Stimulated activated naive CD4-positive, alpha-beta T cell treated with Interleukin-2 at 50 U/mL for 16 hours (primary cell): Measurements from ENCODE around the gene DIP2A.

ENCODE experiments used
- DNase-seq: peaks from one replicate; lab custom pipeline; 2025; lab: John Stamatoyannopoulos, UW

DIP2A gene, protein sequence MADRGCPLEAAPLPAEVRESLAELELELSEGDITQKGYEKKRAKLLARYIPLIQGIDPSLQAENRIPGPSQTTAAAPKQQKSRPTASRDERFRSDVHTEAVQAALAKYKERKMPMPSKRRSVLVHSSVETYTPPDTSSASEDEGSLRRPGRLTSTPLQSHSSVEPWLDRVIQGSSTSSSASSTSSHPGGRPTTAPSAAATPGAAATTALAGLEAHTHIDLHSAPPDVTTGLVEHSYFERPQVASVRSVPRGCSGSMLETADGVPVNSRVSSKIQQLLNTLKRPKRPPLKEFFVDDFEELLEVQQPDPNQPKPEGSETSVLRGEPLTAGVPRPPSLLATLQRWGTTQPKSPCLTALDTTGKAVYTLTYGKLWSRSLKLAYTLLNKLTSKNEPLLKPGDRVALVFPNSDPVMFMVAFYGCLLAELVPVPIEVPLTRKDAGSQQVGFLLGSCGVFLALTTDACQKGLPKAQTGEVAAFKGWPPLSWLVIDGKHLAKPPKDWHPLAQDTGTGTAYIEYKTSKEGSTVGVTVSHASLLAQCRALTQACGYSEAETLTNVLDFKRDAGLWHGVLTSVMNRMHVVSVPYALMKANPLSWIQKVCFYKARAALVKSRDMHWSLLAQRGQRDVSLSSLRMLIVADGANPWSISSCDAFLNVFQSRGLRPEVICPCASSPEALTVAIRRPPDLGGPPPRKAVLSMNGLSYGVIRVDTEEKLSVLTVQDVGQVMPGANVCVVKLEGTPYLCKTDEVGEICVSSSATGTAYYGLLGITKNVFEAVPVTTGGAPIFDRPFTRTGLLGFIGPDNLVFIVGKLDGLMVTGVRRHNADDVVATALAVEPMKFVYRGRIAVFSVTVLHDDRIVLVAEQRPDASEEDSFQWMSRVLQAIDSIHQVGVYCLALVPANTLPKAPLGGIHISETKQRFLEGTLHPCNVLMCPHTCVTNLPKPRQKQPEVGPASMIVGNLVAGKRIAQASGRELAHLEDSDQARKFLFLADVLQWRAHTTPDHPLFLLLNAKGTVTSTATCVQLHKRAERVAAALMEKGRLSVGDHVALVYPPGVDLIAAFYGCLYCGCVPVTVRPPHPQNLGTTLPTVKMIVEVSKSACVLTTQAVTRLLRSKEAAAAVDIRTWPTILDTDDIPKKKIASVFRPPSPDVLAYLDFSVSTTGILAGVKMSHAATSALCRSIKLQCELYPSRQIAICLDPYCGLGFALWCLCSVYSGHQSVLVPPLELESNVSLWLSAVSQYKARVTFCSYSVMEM (N-terminal part only)

GRCh38 chr21:46458315-46459023 lies at the start of gene DIP2A:
Gene DIP2A, plus strand, starts transcription at chr21:46458891. Its CDS starts 241 bp downstream, at chr21:46459132.
- peak; percentile 93 for DNase-seq

DNA sequence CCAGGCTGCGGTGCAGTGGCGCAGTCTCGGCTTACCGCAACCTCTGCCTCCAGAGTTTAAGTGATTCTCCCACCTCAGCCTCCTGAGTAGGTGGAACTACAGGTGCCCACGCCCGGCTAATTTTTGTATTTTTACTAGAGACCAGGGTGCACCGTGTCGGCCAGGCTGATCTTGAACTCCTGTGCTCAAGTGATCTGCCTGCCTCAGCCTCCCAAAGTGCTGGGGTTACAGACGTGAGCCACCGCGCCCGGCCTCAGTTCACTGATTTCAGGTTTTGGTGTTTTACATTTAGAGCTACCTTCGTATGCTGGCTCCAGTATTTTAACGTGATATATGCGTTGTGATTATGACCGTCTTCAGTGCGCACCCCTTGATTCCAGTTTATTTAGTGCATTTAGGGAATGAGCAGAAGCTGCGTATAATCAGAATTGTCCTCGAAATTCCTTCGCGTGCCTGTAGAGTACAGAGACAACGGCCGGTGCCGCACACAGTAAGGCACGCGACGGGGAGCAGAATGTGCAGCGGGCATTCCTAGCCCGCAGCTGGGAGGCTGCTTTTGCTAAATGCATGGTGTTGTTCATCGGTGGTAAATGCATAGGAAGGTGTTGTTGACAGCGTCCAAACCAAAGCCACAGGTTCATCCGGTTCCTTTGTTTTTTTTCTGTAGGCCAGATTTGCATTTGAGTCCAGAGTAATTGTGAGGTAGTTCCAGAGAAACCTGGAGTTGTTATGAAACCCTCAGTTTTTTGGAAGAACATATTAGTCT lies 48.9 kb upstream of the DIP2A start:
- DNase-seq, result no peak

GRCh38 chr21:46410516-46410915 lies 48.2 kb upstream of the DIP2A start:
- DNase-seq, result no peak

DNA sequence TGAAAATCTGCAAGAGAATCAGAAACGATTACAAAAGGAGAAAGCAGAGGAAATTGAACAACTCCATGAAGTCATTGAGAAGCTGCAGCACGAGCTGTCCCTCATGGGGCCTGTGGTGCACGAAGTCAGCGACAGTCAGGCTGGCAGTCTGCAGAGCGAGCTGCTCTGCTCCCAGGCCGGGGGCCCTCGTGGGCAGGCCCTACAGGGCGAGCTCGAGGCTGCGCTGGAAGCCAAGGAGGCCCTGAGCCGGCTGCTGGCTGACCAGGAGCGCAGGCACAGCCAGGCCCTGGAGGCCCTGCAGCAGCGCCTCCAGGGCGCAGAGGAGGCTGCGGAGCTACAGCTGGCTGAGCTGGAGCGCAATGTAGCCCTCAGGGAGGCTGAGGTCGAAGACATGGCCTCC lies 47.5 kb upstream of the DIP2A start:
- no peak for DNase-seq

DNA sequence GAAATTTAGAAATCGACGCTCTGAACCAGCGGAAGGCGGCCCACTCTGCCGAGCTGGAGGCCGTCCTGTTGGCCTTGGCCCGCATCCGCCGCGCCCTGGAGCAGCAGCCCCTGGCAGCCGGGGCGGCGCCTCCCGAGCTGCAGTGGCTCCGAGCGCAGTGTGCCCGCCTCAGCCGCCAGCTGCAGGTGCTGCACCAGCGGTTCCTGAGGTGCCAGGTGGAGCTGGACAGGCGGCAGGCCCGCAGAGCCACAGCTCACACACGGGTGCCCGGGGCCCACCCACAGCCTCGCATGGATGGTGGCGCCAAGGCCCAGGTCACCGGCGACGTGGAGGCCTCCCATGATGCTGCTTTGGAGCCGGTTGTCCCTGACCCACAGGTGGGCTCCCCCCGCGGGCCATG lies 47.0 kb upstream of the DIP2A start:
- DNase-seq, result no peak

DNA sequence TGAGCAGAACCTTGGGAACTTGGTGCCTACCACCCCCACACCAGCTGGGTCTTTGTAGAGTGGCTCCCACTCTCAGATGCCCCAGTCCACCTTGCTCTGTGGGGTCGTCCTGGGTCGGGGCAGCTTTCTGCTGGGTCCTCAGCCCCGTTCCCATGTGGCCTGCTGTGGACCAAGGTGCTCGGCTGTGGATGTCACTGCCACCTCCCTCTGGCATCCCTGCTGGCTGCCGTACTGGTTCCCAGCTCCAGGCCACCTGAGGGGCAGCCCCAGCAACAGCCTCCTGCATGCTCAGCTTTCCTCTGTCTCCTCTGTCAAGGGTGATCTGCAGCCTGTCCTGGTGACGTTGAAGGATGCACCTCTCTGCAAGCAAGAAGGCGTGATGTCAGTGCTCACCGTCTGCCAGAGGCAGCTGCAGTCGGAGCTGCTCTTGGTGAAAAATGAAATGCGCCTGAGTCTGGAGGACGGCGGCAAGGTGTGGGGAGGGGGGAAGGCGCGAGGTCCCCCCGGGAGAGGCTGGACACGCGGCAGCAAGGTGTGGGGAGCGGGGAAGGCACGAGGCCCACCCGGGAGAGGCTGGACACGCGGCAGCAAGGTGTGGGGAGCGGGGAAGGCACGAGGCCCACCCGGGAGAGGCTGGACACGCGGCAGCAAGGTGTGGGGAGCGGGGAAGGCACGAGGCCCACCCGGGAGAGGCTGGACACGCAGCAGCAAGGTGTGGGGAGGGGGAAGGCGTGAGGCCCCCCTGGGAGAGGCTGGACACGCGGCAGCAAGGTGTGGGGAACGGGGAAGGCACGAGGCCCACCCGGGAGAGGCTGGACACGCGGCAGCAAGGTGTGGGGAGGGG lies 45.9 kb upstream of the DIP2A start:
- DNase-seq, result no peak

DNA sequence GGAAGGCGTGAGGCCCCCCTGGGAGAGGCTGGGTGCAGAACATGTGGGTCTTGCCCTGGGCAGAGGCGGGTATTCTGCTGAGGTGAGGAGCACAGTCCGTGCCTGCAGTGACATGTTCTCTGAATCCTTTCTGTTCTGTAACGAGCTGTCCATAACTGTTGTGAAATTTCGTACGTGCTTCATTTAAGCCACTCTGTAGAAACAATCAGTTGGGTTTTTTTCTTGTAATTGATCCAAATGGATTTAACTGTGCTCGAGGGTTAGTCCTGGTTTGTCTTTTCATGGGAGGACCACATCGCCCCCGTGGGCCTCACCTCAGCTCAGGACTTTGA lies 45.4 kb upstream of the DIP2A start:
- no peak for DNase-seq

GRCh38 chr21:46414965-46415275 lies 43.8 kb upstream of the DIP2A start:
- DNase-seq, result no peak

DNA sequence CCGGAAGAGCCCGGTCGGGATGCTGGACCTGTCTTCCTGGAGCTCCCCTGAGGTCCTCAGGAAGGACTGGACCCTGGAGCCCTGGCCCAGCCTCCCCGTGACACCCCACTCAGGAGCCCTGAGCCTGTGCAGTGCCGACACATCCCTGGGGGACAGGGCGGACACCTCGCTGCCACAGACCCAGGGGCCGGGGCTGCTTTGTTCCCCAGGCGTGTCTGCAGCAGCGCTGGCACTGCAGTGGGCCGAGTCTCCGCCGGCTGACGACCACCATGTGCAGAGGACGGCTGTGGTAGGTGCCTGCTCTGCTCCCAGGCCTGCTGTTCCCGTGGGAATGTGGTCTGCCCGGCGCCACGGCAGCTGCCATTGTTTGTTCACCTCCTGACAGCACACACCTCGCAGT lies 42.1 kb upstream of the DIP2A start:
- DNase-seq, result no peak

- DNase-seq, result no peak
These were observed 40.3 kb upstream of the DIP2A start for GRCh38 chr21:46418265-46418946.

GRCh38 chr21:46420241-46421190 lies 38.2 kb upstream of the DIP2A start:
- no peak for DNase-seq

- no peak for DNase-seq
These were observed 37.4 kb upstream of the DIP2A start for GRCh38 chr21:46421191-46421750.

- DNase-seq, result no peak
These were observed 36.7 kb upstream of the DIP2A start for GRCh38 chr21:46421756-46422555.

GRCh38 chr21:46422636-46423241 lies 36.0 kb upstream of the DIP2A start:
- no peak for DNase-seq

DNA sequence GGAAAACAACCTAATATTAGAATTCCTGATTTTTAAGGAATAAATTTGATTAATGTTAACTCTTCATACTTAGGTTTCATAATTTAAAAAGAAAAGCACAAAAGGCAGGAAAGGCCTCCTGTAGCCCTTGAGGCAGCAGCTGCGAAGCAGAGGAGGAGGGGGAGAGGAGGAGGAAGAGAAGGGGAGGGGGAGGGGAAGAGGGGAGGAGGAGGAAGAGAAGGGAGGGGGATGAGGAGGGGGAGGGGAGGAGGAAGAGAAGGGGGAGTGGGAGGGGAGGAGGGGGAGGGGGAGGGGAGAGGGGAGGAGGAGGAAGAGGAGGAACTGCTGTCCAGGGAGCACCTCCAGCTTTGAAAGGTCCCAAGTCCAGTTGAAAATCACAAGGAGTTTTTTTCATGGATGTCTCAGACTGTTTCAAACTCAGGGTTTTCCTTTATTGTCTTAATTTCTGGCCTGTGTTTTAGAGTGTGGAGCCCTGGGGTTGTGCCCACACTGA lies 35.1 kb upstream of the DIP2A start:
- no peak for DNase-seq

GRCh38 chr21:46424039-46424591 lies 34.6 kb upstream of the DIP2A start:
- DNase-seq, result no peak
